Left lung (tissue), 10 donors: ENCODE results near the gene S100A5. TPM values are rescaled to one million over a fixed set of nuclear protein-coding genes. Genes with fewer than 3 reads are reported as not detected.

Experiments used
- ATAC-seq: fragments of 200-7000 bp; cut with Tn5 transposase; one replicate; pipeline ENCODE4 v1.9.1; 2020; ENCODE audit warnings: moderate library complexity
- DNase-seq, 4 donors: peaks; one replicate each; pipeline ENCODE4 v3.0.0-alpha.2; 2013 to 2020
- H3K27ac ChIP-seq, 2 donors: fragments of 200-600 bp; sonication (generic) in 1 of 2; one replicate each; pipeline versions ENCODE4 v1.5.0 to v1.8.0; 2020 to 2021
- H3K27me3 ChIP-seq, 2 donors: fragments of 200-600 bp; sonication (generic) in 1 of 2; one replicate each; pipeline versions ENCODE4 v1.5.0 to v1.8.0; 2020 to 2021
- H3K36me3 ChIP-seq, 2 donors: fragments of 200-600 bp; sonication (generic) in 1 of 2; one replicate each; pipeline versions ENCODE4 v1.5.0 to v1.8.0; 2020 to 2021
- H3K4me1 ChIP-seq, 2 donors: fragments of 200-600 bp; one replicate each; pipeline ENCODE4 v1.8.0; 2021
- H3K4me3 ChIP-seq, 2 donors: fragments of 200-600 bp; sonication (generic) in 1 of 2; one replicate each; pipeline versions ENCODE4 v1.5.0 to v1.8.0; 2020 to 2021; ENCODE audit warnings: mild to moderate bottlenecking in 1 of 2
- H3K9me3 ChIP-seq, 2 donors: fragments of 200-600 bp; sonication (generic) in 1 of 2; one replicate each; pipeline versions ENCODE4 v1.5.0 to v1.8.0; 2020 to 2021
- CTCF ChIP-seq, 2 donors: fragments of 200-600 bp; sonication (generic) in 1 of 2; IDR thresholded peaks; one replicate each; pipeline versions ENCODE4 v1.5.0 to v1.8.0; 2021; ENCODE audit warnings: antibody characterized with exemption in 2 of 2
- intact Hi-C, 2 donors: fragments of 100-400 bp; cut with DNase I; formaldehyde crosslinking; loops; one replicate each; pipeline versions ENCODE4 v1.11.2 to v1.14.2; 2022
- polyA plus RNA-seq, 6 donors: library from polyadenylated mRNA; unstranded; fragments of 120-200 nt; gene quantifications; one replicate each; pipeline ENCODE4 v1.2.1, GENCODE V29; 2013; ENCODE audit not compliant: insufficient read length in 6 of 6
- total RNA-seq, 2 donors: library from RNA; stranded (reverse); fragmentation: NEBNext Ultra II Directional; extraction: Animal tissue kit (Norgen Biotek cat#: 25700); gene quantifications; one replicate each; pipeline ENCODE4 v1.2.1, GENCODE V29; 2021
- donor health status: DM: no; HTN: yes; CAD: no.
- donor health status: DM: no; HTN: no; CAD: no.

The S100A5 gene
- total and polyA plus RNA-seq, 8 donors = 0.18 to 0.42 (median 0.36) TPM; not detected in 4

GRCh38 chr1:153553830-153554541, 13.3 kb upstream of the S100A5 start:
- Histone ChIP-seq H3K4me1 (peaks cover 5 to 50% of the 10 kb centered on the region in 2 donors), H3K27ac (peak overlapping the region; percentile 58 to 60), H3K27me3 (no peaks in the 10 kb centered on the region), H3K4me3 (no peak overlapping the region), H3K9me3 (no peaks in the 10 kb centered on the region), H3K36me3 (no peaks in the 10 kb centered on the region)
- ATAC-seq (peak; percentile 9), DNase-seq (no peak)
- intact Hi-C loops = no loop called here
- TF ChIP-seq CTCF (IDR thresholded peaks at IDR 0.05) = no peak

DNA sequence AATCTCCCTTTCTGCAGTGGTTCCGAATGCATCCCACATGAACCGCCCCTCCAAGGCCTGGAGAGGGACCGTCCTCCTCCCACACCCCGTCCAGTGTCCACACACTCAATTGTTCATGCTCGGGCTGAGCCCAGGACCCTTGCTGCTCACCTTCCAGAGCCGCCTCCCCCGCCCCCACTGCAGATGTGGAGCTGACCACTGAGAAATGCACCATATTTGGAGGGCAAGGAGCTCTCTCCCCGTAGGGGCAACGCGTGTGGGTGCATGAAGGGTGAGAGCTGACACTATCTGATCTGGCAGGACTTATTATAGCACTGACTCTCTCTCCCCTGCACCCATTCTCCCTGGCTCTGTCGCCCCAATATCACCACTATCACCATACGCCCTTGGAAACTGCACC, 12.4 kb upstream of the S100A5 start:
- no peak for ATAC-seq
- no peak for TF ChIP-seq CTCF (IDR thresholded peaks at IDR 0.05)
- no peaks in the 10 kb centered on the region for H3K9me3 ChIP-seq
- no peaks in the 10 kb centered on the region for H3K27me3 ChIP-seq
- intact Hi-C loops = no loop called here
- DNase-seq = no peak
- H3K36me3 ChIP-seq = no peaks in the 10 kb centered on the region
- H3K27ac ChIP-seq = peak overlapping the region in 1 of 2 donors; percentile 58
- no peak overlapping the region for H3K4me3 ChIP-seq
- H3K4me1 ChIP-seq = peaks cover 8 to 59% of the 10 kb centered on the region in 2 donors

GRCh38 chr1:153552335-153552734, 11.6 kb upstream of the S100A5 start:
- Histone ChIP-seq H3K27ac (no peak overlapping the region), H3K4me1 (peaks cover 8 to 67% of the 10 kb centered on the region in 2 donors)
- intact Hi-C loops = no loop called here

DNA sequence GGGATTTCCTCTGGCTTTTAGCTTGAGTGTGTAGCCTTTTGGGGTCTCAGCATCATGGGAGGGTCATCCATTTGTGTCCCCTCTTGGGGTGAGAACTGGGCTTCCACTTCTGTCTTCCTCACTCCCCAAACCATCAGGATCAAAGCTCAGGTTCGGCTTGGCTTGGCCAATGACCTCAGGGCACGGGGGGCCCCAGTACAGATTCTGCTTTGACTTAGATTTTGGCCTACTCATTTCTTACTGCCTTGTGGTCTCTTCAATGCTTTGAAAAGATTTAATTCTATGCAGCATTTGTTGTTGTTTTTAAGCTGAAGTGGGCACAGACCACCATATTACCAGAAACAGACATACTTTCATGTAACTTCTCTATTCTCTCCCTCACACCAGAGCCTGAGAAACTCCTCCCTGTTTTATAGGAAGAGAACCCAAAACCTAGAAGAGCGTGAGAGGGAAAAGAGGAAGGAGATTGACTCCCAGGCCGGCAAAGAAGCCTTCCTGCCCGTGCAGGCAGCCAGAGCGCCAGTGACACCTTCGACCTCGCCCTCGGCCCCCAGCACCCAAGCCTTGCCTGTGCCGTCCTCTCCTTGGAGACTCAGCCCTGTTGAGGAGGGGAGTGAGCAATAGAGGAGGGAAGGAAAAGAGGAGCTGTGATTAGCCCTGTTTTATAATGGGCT, 10.2 kb upstream of the S100A5 start:
- Histone ChIP-seq H3K4me3 (no peak overlapping the region), H3K36me3 (no peaks in the 10 kb centered on the region), H3K27me3 (no peaks in the 10 kb centered on the region), H3K4me1 (peaks cover 8 to 74% of the 10 kb centered on the region in 2 donors), H3K9me3 (no peaks in the 10 kb centered on the region), H3K27ac (peak overlapping the region in 1 of 2 donors; percentile 73)
- no peak for ATAC-seq
- TF ChIP-seq CTCF (IDR thresholded peaks at IDR 0.05) = no peak
- peak in 1 of 4 donors; percentile 31 for DNase-seq
- intact Hi-C loops = no loop called here

More at GRCh38 chr1:153552335-153552734, 11.6 kb upstream of the S100A5 start:
- Histone ChIP-seq H3K27me3 (no peaks in the 10 kb centered on the region), H3K9me3 (no peaks in the 10 kb centered on the region), H3K4me3 (no peak overlapping the region), H3K36me3 (no peaks in the 10 kb centered on the region)
- ATAC-seq (no peak), DNase-seq (no peak)
- TF ChIP-seq CTCF (IDR thresholded peaks at IDR 0.05) = no peak

GRCh38 chr1:153550398-153550758, 9.6 kb upstream of the S100A5 start:
- intact Hi-C loops = no loop called here
- Histone ChIP-seq H3K4me1 (peaks cover 14 to 79% of the 10 kb centered on the region in 2 donors), H3K36me3 (no peaks in the 10 kb centered on the region), H3K4me3 (no peak overlapping the region), H3K9me3 (no peaks in the 10 kb centered on the region), H3K27ac (peak overlapping the region in 1 of 2 donors; percentile 73), H3K27me3 (no peaks in the 10 kb centered on the region)
- DNase-seq = no peak
- ATAC-seq = no peak
- TF ChIP-seq CTCF (IDR thresholded peaks at IDR 0.05) = no peak
